ENCODE measurements around the gene TMEM145.

DNA sequence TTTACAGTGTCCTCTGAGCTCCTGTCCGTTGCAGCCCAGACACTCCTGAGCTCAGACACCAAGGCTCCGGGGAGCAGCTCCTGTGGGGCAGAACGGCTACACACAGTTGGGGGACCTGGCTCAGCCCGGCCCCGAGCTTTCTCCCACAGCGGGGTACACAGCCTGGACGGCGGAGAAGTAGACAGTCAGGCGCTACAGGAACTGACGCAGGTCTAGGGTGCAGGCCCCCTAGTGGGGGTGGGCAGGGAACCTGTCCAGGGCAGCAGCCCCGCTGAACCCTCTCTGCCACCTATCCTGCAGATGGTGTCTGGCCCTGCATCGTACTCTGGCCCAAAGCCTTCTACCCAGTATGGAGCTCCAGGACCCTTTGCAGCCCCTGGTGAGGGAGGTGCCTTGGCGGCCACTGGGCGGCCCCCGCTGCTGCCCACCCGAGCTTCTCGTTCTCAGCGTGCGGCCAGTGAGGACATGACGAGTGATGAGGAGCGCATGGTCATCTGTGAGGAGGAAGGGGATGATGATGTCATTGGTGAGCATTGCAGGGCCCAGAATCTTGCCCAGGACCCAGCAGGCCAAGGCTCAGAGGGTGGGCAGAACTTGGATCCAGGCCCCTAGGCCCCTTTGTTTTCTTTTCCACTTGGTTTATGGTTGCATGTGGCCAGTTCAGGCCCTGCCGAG is 24.1 kb upstream of the TMEM145 start:
- TF ChIP-seq, protein P1, sequence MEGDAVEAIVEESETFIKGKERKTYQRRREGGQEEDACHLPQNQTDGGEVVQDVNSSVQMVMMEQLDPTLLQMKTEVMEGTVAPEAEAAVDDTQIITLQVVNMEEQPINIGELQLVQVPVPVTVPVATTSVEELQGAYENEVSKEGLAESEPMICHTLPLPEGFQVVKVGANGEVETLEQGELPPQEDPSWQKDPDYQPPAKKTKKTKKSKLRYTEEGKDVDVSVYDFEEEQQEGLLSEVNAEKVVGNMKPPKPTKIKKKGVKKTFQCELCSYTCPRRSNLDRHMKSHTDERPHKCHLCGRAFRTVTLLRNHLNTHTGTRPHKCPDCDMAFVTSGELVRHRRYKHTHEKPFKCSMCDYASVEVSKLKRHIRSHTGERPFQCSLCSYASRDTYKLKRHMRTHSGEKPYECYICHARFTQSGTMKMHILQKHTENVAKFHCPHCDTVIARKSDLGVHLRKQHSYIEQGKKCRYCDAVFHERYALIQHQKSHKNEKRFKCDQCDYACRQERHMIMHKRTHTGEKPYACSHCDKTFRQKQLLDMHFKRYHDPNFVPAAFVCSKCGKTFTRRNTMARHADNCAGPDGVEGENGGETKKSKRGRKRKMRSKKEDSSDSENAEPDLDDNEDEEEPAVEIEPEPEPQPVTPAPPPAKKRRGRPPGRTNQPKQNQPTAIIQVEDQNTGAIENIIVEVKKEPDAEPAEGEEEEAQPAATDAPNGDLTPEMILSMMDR (IDR thresholded peaks at IDR 0.05): no peak
- TF ChIP-seq EP300 (IDR thresholded peaks at IDR 0.05; ENCODE audit: low read depth): no peak

Measured in transverse colon (tissue), 3 donors.